Parathyroid adenoma (tissue), 2 donors: Measurements from ENCODE around the gene MSI2.

Experiments
- H2AFZ ChIP-seq: fragments of 300-600 bp; sonication (generic); one replicate; pipeline ENCODE4 v1.7.0; 2017; ENCODE audit warnings: antibody characterized with exemption, mild to moderate bottlenecking
- H3K27ac ChIP-seq: fragments of 300-600 bp; sonication (generic); one replicate; pipeline ENCODE4 v1.7.0; 2017
- H3K27me3 ChIP-seq: fragments of 300-600 bp; sonication (generic); one replicate; pipeline ENCODE4 v1.7.0; 2017; ENCODE audit warnings: low read length; ENCODE audit not compliant: control insufficient read depth, insufficient read depth
- H3K36me3 ChIP-seq: fragments of 300-600 bp; sonication (generic); one replicate; pipeline ENCODE4 v1.7.0; 2017; ENCODE audit warnings: low read length; ENCODE audit not compliant: control insufficient read depth, insufficient read depth
- H3K4me1 ChIP-seq: fragments of 300-600 bp; sonication (generic); one replicate; pipeline ENCODE4 v1.7.0; 2017; ENCODE audit warnings: control low read depth
- H3K4me2 ChIP-seq: fragments of 300-600 bp; sonication (generic); one replicate; pipeline ENCODE4 v1.7.0; 2017; ENCODE audit warnings: low read length
- H3K4me3 ChIP-seq: fragments of 300-600 bp; sonication (generic); one replicate; pipeline ENCODE4 v1.7.0; 2017; ENCODE audit warnings: low read depth, low read length
- H3K79me2 ChIP-seq: fragments of 300-600 bp; sonication (generic); one replicate; pipeline ENCODE4 v1.7.0; 2017; ENCODE audit warnings: control low read depth
- H3K9ac ChIP-seq: fragments of 300-600 bp; sonication (generic); one replicate; pipeline ENCODE4 v1.7.0; 2017; ENCODE audit warnings: mild to moderate bottlenecking
- H3K9me3 ChIP-seq: fragments of 300-600 bp; sonication (generic); one replicate; pipeline ENCODE4 v1.7.0; 2017; ENCODE audit warnings: low read length; ENCODE audit not compliant: control insufficient read depth
- CTCF ChIP-seq: fragments of 300-600 bp; sonication (generic); IDR thresholded peaks from one replicate; pipeline ENCODE4 v1.7.0; 2017; ENCODE audit warnings: antibody characterized with exemption, mild to moderate bottlenecking
- donor health status: primary hyperparathyroidism.

Gene MSI2

DNA sequence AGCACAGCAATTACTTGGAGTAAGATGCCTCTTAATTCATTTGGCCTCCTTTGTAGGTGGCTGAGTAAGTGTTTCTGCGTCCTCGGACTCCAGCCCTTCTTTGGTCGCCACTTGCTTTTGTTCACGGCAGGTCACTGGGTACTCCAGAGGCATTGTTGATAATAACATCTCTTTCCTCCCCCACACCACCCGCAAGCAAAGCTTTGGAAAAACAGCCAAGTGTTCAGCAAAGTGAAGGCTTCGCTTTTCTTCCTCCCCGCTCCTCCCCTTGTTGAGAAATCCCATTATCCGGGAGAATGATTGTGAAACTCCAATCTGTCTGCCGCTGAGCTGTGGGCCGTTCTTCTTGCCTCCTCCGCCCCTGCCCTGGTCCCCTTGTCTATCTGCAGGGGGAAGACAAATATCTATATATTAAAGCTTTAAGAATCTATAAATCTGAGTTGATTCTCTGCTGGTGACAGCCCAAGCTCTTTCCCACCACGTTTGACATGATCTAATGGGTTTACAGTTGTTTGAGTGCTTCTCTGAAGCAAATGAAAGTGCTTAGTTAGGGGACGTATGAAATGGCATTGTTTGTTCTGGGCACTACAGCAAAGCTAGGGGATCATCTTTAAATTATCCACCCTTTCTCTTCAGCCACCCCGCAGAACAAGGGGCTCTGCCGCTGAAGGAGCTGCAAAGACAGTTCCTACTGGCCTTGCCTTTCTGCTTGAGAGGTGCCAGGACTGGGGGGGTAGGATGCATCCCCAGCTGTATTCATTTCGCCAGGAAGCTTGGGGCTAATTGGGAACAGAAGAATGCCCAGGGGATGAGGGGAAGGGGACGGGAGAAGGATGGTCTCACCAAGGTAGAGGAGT lies 321.7 kb downstream of the MSI2 start:
- Histone ChIP-seq H3K79me2 (peaks cover 49% of the 10 kb centered on the region), H3K4me1 (peaks cover 40% of the 10 kb centered on the region), H2AFZ (no peak overlapping the region), H3K27me3 (no peaks in the 10 kb centered on the region), H3K9me3 (no peaks in the 10 kb centered on the region), H3K4me2 (peak overlapping the region; percentile 44), H3K4me3 (peak overlapping the region; percentile 8), H3K27ac (peak overlapping the region; percentile 92), H3K9ac (no peak overlapping the region), H3K36me3 (no peaks in the 10 kb centered on the region)
- no peak for TF ChIP-seq CTCF

DNA sequence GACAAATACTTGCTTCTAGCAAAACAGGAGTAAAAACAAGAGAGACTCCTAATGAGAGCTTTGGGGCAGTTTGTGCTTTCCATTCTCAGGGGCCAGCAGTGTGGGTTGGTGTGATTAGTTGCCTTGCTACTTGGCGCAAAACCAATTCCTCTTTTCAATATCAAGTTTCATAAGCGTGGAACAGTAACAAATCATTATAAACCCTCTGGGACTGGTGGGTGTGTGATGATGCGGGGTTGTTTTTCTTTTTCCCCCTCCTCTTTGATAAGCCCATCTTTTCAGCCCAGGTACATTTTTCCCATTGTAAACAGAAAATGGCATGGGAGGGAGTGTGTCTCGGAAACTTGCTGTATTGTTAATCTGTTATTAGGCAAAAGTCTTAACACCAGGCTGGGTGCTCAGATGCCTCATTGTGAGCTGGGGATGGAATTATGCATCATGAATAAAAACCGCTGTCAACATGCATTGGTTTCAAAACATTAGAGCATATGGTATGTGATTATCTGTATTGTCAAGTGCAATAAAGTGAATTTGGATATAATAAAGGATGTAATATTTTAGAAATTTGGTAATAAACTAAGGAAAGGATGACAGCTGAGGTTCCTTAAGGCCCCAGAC lies 322.4 kb downstream of the MSI2 start:
- H3K4me2 ChIP-seq, result peak overlapping the region; percentile 44
- no peak overlapping the region for H3K4me3 ChIP-seq
- peaks cover 39% of the 10 kb centered on the region for H3K4me1 ChIP-seq
- H3K27ac ChIP-seq, result peak overlapping the region; percentile 92
- H3K9me3 ChIP-seq, result no peaks in the 10 kb centered on the region
- no peaks in the 10 kb centered on the region for H3K36me3 ChIP-seq
- TF ChIP-seq CTCF, result no peak
- no peak overlapping the region for H2AFZ ChIP-seq
- H3K79me2 ChIP-seq, result peaks cover 44% of the 10 kb centered on the region
- H3K9ac ChIP-seq, result no peak overlapping the region
- no peaks in the 10 kb centered on the region for H3K27me3 ChIP-seq

DNA sequence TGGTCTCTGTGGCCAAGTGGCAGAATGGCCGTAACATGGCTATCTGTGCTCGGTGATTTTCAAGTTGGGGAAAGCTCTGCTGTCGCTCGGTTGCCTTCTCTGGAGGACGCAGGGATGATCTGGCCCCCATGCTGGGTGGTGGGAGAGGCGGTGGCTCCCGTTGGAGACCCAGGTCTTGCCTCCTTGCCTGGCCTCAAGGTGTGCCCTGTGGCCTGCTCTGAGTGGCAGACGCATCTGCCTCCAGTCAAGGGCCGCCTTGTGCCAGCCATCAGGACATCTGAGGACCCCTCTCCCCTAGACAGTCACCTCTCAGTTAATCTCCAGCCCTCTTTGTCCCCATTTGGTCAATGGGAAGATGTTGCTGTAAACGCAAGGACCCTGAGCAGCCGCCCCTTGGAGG lies 322.9 kb downstream of the MSI2 start:
- H3K27me3 ChIP-seq, result no peaks in the 10 kb centered on the region
- no peak overlapping the region for H3K9ac ChIP-seq
- peaks cover 34% of the 10 kb centered on the region for H3K4me1 ChIP-seq
- TF ChIP-seq CTCF, result no peak
- peaks cover 38% of the 10 kb centered on the region for H3K79me2 ChIP-seq
- H3K36me3 ChIP-seq, result no peaks in the 10 kb centered on the region
- H3K4me2 ChIP-seq, result no peak overlapping the region
- no peaks in the 10 kb centered on the region for H3K9me3 ChIP-seq
- H3K4me3 ChIP-seq, result no peak overlapping the region
- H3K27ac ChIP-seq, result peak overlapping the region; percentile 92
- no peak overlapping the region for H2AFZ ChIP-seq

GRCh38 chr17:57580055-57580739 lies 323.9 kb downstream of the MSI2 start:
- Histone ChIP-seq H3K79me2 (peaks cover 33% of the 10 kb centered on the region), H3K4me1 (peaks cover 35% of the 10 kb centered on the region), H2AFZ (no peak overlapping the region), H3K27ac (peak overlapping the region; percentile 92), H3K9ac (no peak overlapping the region), H3K4me3 (no peak overlapping the region), H3K9me3 (no peaks in the 10 kb centered on the region), H3K27me3 (no peaks in the 10 kb centered on the region), H3K4me2 (no peak overlapping the region), H3K36me3 (no peaks in the 10 kb centered on the region)
- no peak for TF ChIP-seq CTCF
